GM21786 (cell line): ENCODE measurements around the gene PRSS16.

Experiments
- ATAC-seq: cut with Tn5 transposase; IDR thresholded peaks from one replicate; pipeline ENCODE4 v1.9.1; 2021; ENCODE audit not compliant: unreplicated experiment

Gene PRSS16

DNA sequence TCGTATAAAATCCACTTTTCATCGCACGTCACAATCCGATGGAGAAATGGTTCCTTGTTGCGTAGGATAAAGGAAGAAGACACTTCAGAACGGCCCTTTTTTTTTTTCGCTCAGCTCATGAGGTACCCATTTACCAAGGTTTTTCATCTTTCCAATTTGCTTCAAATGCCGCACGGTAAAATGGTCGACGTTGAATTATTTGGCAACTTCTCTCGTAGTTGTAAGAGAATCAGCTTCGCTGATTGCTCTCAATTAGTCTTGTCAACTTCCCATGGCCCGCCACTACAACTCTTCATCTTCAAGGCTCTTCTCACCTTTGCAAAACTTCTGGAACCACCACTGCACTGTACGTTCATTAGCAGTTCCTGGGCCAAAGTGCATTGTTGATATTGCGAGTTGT lies 35.8 kb downstream of the PRSS16 start:
- no peak for ATAC-seq

DNA sequence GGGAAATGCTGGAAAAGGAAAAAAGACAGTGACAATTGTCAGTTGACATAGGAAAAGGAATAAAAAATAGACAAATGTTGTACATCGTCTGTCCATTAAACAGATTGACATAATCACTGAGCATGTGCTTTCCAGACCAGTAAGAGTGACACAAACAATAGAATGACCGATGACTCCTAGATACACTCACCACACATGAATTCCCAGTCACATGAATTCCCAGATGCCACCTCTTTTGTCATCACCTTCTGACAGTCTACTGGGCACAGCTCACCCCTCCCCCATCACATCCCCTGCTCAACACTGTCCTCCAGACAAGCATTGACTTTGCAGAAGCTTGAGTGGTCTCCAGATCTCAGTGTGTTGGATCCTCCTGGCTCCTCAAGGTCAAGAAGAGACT lies 38.6 kb downstream of the PRSS16 start:
- ATAC-seq = no peak

DNA sequence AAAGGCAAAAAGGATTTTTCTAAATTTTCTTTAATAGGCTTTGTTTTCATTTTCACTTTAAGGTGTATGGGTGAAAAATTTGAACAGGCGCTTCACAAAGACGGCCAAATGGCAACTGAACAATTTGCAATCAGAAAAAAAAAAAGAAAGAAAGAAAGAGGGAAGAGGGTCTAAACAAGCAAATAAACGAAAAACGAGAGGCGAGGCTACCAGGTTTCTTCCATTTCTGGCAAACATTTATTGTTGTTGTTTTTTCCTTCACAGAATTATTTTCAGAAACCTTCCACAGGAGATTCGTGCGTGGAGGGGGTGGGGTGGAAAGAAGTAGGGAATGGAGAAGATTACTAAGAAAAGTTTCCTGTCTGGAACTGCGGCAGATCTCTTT lies 40.2 kb downstream of the PRSS16 start:
- ATAC-seq = no peak

DNA sequence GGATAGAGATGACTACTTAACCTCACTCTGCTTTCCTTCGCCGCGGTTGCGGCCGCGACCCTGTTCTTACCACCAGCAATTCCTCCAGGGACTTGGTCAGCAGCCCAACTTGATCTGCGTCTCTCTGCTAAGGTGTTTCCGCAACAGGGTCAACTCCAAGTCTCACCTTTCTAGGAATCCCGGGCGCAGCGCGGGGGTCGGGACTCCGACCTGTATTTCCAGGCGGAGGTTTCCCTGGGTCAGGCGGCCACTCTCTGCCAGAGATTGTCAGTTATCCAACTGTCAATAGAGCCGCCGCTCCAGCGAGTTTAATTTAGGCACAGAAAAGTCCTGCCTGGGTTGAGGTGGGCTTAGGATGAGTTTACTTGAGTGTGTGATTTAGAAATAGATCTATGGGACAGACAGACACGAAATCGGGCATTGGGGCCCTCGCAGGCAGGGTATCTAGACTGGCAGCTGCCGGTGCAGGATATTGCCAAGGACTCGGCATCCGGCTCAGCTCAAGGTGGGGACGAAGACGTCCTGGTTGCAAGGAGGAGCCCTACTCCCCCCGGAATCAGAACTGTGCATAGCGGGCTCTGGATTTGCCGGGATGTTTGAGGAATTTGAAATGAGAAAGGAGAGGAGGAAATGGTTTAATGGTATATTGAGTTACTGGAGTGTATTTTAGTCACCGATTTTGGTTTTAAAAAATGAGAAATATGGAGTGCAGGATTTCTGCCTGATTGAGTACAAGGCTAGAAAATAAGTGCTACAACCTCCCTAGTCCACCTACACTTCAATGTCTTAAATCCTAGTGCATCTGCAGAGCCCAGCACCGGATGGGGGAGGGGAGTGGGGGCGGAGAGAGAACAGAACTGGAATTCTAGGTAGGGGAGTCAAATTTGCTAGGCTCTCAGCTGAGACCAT lies 40.9 kb downstream of the PRSS16 start:
- ATAC-seq = no peak

DNA sequence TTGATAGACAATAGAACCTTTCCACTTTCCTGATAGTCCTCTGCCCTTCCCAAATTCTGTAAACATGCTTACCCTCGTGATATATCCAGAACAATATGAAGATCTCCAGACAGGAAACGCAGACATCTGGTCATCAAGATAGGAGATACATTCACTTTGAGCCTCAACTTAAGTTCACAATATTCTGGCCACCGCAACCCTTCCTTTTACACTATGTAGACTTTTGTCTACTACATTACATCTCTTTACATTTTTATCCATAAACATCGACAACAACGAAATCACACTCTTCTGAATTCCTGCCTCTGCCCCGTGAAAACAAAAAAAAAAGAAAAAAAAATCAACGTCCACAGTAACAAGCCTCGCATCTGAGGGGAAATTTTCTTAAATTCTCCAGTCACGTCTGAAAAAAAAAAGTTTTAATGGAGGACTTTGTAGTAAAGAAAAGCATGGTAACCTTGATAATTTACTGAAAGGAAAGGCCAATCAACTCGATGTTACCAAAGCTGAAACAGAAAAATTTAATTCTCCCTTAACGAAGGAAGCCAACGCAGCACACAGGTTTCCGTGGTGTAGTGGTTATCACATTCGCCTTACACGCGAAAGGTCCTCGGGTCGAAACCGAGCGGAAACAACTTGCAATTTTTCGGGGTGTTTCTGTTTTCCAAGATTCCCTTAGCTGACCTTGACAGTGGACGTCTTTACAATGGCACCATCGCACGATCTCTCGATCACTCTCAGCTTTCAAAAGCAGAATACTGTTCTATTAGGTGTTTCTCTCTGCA lies 42.8 kb downstream of the PRSS16 start:
- ATAC-seq = no peak

DNA sequence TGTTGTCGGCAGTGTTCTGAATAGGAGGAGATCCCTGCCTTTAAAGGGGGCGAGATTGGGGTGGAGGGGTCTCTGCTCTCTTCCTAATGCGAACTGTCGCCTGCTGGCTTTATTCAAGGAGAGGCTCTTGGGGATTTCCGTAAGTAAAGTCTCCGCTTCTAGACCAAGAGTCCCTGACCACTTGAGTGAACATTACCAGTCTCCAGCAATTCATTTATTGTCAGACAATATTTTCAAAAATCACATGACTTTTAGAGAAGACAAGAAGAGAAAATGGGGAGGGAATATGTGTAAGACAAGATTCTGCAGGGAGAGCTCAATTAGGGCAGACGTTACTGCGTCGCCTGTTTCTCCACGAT lies 43.3 kb downstream of the PRSS16 start:
- no peak for ATAC-seq

DNA sequence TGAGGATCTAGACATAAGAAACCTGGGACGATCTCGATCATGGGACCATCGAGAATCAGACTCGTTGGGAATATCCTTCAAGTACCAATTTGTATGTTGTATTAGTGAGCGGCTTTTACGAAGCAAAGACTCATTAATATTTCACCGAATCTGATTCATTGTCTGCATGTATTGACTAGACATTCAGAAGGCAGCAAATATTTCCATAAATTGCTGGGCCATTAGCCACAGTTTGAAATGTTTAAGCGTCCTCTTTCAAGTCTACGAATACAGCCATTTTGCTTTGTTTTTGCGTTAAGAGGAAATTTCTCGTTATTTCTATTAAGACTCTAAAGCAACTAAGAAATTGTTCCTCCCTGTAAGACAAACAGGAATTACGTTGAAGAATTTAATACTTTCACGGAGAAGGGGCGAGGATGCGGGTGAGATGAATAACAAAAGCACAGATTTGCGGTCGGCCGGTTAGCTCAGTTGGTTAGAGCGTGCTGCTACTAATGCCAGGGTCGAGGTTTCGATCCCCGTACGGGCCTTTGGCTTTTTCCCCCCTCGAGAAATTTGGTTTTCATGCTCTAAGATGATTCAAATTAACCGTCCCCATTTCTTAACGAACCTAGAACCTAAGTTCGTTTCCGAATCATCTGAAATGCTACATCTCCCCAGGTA lies 46.1 kb downstream of the PRSS16 start:
- no peak for ATAC-seq

DNA sequence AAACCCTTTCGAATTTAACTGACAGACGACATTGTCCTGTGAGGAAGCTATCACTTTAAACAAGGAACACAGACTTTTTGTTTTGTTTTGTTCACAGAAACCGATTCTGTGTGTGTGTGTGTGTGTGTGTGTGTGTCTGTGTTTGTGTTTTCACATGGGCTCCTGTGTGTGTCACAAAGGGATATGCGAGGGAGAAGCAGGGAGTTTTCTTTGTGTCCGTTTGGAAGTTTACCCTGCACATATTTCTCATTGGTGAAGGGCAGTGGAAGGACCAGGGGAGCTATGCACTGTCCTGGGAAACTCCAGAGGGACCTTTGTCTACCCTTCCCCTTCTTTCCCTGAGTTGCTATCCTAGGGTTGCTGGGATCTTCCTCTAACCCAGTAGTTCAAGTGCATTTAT lies 46.9 kb downstream of the PRSS16 start:
- no peak for ATAC-seq

DNA sequence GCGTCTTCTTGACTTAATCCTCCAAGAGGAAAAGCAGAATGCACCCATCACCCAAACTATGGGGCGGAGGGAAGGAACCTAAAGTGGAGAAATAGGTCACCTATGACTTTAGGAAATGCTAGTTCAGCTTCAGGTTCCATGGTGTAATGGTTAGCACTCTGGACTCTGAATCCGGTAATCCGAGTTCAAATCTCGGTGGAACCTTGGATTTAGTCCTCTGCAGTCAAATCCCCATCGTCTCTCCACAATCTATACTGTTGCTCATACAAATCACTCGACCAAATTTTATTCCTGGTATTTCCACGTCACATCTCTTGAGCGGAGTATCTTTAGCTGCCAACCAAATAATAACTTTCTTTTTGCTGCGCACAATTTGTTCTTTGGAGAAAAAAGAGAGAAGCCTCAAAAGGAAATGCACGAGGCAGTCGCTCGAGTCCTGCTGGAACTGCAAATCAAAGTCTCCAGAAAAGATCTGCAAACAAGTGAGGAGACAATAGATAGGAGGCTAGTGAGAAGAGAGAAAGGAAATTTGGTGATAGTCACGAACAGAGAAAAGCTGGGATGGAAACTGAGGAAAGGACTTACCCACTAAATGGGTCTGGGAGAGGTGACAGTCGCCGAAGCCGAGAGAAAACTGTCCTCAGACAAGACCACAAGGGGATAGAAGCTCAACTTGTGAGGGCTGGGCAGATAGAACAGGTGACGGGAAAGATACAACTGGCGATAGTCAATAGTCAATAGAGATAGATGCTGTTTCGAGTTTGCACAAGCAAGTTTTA lies 48.0 kb downstream of the PRSS16 start:
- ATAC-seq = no peak

DNA sequence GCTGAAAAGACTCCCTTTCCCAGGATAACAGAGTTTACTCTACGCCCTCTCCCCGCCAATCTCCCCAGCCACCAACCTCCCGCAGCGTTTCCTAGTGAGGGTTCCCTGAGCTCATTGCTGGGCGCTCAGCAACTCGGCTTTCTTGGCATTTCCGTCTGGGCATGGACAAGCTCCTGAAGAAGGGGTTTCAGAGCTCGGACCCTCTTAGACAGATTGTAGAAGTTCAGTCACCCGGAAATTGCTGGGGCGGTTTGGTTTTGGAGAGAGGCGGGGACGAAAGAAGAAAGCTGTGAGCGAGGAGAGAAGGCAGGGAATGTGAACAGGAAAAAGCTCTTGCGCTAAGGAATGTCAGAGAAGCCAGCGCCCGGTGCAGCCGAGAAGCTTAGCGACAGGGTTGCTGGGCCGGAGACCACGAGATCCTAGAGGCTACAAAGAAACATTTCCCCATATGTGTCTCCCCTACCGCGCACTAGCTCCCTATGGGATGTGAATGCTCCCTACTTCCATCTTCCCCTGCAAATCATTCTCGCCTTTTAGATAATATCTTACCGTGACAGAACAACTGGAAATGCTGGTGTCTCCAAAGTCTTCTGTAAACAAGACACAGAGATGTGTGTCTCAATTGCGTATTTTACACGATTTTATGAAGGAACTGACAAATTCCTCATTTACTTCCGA lies 48.7 kb downstream of the PRSS16 start:
- no peak for ATAC-seq

DNA sequence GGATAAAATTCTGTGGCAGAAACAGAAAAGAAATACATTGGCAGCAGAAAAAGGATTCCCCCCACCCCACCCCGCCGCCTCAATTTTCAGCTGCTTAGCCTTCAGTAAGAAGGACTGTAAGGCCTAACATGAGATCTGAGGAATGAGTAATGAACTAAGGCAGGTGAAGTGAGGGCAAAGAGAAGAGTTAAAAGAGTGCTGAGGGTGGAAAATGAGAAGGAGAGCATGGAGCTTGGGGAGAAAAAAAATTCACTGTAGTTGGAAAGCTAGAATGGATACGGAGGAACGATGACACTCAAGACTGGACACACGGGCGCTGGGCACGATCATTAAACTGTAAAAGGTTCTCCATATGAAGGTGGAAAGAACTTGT lies 50.0 kb downstream of the PRSS16 start:
- ATAC-seq = no peak

DNA sequence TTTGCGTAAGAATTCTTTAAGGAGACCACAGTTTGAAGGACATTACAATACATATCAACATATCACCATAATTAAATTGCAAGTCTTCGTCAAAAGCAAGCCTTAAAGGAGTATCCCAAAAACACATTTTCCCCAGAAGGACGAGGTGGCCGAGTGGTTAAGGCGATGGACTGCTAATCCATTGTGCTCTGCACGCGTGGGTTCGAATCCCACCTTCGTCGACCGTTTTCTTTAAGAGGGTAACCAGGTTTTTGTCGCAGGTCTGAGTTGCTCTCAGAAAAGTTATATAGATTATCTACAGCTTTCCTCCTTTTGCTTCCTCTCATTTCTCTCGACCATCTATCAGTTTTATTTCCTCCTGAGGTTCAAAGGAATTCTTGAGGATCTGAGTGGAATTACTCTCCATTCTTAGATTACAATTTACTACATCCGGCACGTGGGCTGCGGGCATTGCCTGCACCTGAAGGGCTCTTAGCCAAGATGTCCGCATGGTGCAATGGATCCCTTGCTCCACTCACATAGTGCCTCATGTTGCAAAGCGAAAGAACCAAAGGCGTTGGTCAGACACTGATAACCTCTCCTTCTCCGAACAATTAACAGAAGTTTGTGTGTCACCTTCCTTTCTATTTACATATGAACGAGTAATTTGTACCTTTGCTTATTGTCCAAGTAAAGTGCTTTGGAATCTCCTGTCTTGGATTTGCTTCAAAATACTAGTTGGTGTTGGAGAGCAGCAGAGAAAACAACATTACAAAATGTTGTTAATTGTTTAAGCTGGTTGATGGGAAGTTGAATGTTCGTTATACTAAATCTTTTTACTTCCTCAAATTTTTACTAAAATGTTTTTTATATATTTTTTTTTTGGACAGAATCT lies 50.6 kb downstream of the PRSS16 start:
- no peak for ATAC-seq

DNA sequence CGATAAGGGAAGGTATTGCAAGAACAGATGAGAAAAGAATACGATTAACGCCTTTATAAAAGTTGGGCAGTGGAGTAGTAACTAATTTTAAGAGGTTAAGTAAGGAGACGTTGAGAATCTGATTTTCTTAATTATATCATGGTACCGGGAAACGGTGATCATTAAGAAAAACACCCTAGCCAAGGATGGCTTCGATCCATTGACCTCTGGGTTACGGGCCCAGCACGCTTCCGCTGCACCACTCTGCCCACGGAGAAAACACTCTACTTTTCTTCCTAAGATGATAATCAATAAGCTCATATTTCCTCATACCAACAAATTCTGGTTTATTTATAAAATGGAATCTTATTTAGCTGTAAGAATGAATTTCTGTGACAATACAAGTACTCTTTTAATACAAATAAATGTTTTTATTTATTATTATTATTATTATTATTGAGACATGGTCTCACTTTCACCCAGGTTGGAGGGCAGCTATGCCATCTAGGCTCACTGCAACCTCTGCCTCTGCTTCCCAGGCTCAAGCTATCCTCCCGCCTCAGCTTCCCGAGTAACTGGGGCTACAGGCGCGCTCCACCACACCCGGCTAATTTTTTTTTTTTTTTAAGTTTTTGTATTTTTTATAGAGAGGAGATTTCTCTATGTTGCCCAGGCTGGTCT lies 56.2 kb downstream of the PRSS16 start:
- no peak for ATAC-seq
